GM19372 (cell line): ENCODE measurements around the gene TIE1.
A peak's percentile ranks its signal among the peaks of the same experiment; 100 is the strongest.

Experiments used
- ATAC-seq: cut with Tn5 transposase; IDR thresholded peaks from one replicate; pipeline ENCODE4 v1.9.1; 2021; ENCODE audit warnings: mild to moderate bottlenecking, low read depth, moderate library complexity; ENCODE audit not compliant: unreplicated experiment

The TIE1 gene

DNA sequence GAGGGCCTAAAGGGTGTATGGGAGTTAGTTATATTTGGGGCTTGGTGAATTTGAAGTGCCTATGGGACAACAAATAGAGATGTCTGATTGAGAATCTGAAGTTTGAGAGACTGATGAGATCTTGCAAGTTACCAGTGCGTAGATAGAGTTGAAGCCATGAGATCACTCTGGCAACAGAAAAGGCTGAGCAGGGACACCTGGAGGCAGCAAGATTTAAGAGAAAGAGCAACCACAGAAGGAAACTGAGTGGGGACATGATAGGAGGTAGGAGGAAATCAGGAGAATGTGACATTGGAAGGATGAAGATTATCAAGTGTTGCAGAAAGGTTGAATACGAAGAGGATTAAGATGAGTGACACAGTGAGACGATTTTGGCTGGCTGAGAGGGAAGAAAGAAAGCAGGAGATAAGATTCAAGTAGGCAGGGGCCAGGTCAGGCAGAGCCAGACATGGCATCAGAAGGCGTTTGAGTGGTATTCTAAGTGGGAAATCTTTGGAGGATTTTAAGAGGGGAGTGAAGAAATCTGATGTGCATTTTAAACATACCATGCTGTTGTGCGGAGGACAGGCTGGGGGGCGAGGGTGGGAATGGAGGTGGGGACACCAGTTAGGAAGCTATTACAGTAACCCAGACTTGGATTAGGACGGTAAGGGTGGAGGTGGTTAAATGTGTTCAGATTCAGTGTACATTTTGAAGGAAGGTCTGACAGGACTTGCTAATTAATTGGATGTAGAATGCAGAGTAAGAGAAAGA is 33.8 kb downstream of the TIE1 start:
- ATAC-seq, result no peak

DNA sequence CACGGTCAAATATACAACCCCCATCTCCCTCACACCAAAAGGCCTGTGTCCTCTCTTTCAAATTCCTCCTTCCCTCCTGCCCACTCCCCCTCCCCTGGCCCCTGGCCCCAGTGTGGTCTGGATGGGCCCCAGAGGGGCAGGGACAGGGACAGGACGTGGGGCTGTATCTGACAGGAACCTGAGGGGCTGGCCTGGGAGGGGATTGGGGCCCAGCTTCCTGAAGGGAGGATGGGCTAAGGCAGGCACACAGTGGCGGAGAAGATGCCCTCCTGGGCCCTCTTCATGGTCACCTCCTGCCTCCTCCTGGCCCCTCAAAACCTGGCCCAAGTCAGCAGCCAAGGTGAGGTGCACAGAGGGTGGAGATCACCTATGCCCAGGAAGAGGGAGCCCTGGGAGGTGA is 36.8 kb downstream of the TIE1 start, which contains the start of gene MPL:
TSS of gene MPL (plus strand) at position 231 of the 400 bp plus-strand sequence. CDS start at position 262, 31 bp downstream.
- ATAC-seq, result no peak

DNA sequence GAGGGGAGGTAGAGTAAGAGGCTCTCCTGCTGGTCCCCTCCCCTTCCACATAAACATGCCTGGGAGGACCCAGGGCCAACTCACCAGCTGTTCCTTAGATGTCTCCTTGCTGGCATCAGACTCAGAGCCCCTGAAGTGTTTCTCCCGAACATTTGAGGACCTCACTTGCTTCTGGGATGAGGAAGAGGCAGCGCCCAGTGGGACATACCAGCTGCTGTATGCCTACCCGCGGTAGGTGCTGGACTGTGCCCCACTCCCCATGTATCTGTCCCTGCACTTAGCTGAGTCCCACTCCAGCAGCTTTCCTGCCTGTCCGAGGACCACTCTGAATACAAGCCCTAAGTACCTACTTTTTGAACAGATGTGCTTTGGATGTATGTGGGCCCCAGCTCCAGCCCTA is 37.2 kb downstream of the TIE1 start:
- no peak for ATAC-seq

DNA sequence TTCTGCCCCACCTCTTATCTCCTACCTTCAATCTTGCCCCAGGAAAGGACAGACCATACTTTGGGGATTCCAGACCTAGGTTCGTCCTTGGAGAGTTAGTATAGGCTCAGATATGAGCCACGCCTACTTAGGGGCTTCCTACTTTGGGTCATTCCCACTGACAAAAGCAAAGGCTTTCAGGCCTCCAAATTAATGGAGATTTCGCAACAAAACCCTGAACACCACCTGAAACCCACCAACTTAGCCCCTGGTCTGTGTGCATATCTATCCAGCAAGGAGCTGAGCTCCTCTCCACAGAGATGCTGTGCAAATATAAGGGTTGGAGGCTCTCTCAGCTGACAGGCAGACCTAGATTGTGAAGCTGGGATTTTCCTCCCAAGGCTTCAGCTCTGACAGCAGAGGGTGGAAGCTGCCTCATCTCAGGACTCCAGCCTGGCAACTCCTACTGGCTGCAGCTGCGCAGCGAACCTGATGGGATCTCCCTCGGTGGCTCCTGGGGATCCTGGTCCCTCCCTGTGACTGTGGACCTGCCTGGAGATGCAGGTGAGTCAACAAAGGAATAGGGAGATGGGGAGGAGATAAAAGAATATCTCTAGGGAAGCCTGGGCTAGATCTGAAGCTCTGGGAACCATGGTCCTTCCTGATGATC is 38.9 kb downstream of the TIE1 start:
- no peak for ATAC-seq

DNA sequence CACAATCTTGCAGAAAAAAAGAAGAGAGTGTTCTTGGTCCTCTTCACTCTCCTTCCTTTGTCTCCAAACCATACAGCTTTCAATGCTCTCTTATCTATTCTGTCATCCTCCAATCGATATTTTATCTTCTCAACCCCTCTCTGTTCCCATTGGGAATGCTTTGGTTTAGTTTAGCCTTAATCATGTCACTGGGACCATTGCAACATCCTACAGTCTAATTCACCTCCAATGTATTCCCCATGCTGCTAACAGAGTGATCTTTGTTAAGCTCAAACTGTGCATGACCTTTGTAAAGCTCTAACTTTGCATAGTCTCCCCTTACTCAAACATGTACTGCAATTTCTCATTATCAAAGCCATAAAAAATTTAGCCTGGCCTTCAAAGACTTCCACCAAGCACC is 39.8 kb downstream of the TIE1 start:
- no peak for ATAC-seq

DNA sequence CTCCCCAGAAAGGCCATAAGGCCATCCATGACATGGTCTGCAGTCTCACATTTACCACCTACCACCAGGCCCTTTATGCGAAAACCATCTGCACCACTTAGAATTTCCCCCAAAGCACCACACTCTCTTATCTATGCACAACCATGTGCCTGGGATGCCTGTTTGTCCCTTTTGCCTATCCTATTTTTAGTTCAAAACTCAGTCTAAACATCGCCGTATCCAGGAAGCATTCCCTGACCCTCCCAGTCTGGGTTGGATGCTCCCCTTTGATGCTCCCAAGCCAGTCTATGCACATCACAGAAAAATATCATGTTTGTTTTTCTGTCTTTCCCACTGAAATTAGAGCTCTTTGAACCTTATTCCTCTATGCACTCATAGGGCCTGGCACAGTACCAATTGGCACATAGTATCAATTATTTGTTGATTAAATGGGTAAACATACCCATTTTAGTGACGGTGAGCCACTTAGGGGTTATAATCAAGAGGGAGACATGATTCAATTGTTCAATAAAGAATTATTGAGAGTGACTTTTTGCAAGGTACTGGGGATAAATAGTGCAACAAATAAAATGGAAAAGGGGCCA is 43.6 kb downstream of the TIE1 start:
- no peak for ATAC-seq

DNA sequence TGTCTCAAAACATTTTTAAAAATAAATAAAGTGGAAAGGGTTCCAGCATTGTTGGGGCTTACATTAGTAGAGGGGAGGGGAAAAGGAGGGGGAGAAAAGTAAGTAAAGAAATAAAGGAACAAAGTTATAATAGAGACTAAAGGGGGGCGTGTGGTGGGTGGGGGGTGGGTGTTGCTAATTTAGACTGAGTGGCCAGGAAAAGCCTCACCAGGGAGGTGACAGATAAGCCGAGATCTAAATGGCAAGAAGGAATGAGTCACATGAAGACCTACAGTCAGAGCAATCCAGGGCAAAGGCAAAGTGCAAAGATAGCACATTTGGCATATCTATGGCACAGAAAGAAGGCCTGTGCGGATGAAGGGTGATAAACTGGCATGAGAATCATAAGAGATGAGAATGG is 44.3 kb downstream of the TIE1 start:
- no peak for ATAC-seq

DNA sequence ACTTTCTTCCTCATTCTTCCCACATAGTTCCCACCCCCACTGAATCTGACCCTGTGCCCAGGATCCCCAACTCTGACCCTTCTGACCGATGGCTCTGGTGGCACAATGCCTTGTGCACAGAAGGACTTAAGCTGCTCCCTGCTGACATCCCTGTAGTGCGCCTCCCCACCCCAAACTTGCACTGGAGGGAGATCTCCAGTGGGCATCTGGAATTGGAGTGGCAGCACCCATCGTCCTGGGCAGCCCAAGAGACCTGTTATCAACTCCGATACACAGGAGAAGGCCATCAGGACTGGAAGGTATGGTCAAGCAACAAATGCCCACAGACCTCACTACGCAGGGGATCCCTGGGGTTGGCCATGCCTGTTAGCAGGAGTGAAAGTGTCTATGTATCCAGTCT is 45.9 kb downstream of the TIE1 start:
- no peak for ATAC-seq

DNA sequence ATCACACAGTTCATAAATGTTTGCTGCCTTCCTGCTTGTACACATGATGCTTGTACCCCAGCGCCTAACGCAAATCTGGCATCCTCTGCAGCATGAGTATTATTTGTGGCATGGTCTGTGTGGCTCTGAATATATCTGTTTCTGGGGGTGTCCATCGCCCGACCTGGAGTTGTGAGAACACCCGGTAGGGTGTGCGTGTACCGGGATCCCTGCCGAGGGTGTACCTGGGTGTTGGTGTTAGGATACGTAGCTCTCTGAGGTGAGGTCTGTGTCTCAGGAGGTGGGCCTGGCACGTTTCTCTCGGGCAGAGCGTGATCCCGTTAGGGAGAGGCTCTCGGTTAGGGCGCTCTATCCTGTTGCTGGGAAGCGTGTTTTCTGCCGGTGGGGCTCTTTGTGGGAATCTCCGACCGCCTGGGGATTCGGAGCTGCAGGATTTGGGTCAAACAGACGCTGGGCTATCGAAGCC is 47.6 kb downstream of the TIE1 start:
- no peak for ATAC-seq

DNA sequence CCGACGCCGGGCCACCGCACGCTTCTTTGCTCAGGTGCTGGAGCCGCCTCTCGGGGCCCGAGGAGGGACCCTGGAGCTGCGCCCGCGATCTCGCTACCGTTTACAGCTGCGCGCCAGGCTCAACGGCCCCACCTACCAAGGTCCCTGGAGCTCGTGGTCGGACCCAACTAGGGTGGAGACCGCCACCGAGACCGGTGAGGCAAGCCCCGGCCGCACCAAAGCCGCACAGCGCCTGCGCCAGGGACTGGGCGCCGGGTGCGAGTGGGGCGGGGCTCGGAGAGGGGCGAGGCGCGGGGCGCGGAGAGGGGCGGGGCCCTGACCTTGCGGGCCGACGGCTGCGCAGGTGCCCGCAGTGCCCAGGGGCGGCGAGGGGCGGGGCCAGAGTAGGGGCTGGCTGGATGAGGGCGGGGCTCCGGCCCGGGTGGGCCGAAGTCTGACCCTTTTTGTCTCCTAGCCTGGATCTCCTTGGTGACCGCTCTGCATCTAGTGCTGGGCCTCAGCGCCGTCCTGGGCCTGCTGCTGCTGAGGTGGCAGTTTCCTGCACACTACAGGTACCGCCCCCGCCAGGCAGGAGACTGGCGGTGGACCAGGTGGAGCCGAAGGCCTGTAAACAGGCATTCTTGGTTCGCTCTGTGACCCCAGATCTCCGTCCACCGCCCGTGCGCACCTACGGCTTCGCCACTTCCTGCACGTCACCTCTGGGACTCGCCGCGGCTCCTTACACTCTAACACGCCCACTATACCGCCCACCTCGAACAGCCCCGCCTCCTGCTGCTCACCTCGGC is 48.2 kb downstream of the TIE1 start:
- ATAC-seq, result peak; percentile 86

DNA sequence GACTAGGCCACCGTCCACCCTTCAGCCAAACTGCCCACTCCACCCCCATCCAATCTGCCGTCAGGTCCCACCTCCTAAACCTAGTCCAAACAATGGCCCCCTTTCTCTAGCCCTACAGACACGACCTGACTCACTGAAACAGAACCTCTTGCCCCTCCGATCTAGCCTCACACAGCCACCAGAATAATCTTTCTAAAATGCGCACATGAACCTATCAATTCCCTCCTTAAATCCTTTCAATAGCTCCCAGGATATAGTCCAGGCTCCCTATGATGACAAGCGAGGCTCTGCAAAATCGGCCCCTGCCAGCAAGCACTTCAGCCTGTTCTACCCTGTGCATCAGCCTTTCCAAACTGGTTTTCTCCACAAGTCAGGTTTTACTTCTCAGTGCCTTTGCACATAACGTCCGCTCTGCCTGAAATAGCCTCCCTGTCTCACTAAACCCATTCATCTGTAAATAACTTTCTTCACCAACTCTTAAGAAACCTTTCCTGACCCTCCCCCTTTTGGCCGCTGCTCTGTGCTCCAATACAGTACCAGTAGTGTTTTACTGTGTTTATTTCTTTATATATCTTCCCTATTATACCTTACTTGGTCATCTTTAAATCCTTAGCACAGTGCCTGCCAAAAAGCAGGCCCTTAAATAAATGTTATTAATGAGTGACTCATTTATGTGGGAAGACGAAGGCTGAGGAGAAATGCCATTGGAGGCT is 49.0 kb downstream of the TIE1 start:
- ATAC-seq, result no peak

DNA sequence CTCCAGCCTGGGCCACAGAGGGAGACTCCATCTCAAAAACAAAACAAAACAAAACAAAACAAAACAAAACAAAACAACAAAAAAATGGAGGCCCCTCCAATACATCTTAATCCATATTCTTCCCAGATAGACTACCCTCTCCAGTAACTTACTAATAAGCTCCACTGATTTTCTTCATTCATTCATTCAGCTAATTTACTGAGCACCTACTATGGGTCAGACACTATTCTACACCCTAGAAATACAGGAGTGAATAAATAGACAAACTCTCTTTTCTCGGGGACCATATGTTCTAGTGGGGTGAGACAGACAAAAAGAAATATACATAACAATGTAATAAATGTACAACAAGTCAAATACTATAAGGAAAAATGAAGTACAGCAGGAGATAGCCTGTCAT is 50.2 kb downstream of the TIE1 start:
- ATAC-seq, result no peak

DNA sequence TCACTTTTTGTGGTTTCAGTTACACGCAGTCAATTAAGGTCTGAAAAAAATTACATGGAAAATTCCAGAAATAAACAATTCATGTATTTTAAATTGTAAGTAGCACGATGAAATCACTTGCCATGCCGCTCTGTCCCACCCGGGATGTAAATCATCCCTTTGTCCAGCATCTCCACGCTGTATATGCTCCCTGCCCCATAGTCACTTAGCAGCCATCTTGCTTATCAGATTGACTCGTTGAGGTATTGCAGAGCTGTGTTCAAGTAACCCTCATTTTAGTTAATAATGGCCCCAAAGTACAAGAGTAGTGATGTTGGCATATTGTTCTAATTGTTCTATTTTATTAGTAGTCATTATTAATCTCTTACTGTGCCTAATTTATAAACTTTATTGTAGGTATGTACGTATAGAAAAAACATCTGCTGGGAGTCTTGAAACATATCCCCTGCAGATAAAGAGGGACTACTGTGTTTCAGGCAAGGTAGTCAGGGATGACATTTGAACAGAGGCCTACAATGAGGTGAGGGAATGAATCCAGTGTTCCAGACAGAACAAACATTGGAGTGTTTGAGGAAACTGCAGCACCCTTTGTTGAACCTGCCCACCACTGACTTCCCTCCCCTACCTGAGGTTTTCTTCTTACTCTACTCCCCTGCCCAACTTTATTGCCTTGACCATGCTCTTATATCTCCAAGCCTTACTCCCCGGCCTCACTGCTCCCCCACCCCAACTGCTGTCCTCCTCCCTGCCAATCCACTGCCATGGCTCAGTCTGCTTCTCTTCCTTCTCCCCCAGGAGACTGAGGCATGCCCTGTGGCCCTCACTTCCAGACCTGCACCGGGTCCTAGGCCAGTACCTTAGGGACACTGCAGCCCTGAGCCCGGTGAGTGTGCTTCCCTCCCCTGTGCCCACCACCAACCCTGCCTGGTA is 50.9 kb downstream of the TIE1 start:
- ATAC-seq, result no peak

DNA sequence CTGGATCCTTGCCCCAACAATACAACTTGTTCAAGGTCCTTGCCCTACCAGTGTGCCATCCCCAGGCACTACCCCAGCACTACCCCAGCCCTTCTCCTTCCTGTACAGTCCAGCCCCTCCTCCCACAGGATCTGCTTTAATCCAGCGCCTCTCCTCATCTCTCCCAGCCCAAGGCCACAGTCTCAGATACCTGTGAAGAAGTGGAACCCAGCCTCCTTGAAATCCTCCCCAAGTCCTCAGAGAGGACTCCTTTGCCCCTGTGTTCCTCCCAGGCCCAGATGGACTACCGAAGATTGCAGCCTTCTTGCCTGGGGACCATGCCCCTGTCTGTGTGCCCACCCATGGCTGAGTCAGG is 51.5 kb downstream of the TIE1 start:
- no peak for ATAC-seq

DNA sequence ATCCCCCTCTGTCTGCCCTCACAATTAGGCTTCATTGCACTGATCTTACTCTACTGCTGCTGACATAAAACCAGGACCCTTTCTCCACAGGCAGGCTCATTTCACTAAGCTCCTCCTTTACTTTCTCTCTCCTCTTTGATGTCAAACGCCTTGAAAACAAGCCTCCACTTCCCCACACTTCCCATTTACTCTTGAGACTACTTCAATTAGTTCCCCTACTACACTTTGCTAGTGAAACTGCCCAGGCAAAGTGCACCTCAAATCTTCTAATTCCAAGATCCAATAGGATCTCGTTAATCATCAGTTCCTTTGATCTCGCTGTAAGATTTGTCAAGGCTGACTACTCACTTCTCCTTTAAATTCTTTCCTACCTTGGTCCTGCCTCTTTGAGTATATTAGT is 52.1 kb downstream of the TIE1 start:
- no peak for ATAC-seq

DNA sequence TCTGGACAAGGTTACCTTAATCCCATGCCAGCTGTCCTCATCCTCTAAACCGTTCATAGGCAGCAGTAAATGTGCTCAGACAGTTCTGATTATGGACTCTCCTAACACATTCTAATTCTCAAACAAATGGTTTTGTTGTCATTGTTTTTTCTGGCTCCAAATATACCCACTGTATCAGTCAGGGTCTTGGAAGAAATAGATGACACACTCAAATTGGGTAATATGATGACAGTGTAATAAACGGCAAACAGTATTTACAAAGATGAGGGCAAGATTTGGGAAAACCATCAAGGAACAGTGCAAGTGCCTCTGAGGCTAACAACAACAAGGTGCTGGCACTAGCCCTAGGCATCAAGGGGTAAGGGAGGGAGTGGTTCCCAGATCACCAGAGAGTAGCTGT is 53.7 kb downstream of the TIE1 start:
- ATAC-seq, result no peak

DNA sequence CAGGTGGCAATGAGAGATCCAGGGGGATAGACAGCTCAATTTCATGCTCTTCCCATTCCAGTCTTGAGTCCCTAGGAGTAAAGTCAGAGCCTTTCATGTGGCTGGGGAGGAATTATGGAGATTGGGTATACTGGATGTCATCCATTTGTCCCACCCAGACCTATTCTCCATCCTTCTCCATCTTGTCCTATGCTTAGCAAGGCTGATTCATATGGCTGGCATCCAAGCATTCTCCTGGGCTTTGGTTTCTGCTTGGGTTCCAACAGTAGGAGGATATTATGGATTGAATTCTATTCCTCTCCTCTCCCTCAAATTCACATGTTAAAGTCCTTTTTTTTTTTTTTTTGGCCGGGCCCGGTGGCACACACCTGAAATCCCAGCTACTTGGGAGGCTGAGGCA is 54.2 kb downstream of the TIE1 start:
- no peak for ATAC-seq

DNA sequence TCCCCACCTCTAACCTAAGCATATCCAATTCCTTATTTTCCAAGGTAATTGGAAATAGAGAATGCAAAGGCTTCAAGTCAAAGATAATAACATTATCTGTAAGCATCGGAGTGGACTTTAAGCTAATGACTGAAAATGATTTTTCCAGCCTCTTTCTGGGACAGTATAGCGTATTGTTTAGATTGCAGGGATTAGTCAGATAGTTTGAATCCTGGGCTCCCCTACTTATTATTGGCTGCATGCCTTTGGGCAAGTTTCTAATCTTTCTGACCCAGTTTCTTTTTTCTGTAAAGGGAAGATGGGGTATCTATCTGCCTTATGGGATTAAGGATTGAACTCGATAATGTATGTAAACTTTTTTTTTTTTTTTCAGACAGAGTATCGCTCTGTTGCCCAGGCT is 56.5 kb downstream of the TIE1 start:
- ATAC-seq, result no peak

DNA sequence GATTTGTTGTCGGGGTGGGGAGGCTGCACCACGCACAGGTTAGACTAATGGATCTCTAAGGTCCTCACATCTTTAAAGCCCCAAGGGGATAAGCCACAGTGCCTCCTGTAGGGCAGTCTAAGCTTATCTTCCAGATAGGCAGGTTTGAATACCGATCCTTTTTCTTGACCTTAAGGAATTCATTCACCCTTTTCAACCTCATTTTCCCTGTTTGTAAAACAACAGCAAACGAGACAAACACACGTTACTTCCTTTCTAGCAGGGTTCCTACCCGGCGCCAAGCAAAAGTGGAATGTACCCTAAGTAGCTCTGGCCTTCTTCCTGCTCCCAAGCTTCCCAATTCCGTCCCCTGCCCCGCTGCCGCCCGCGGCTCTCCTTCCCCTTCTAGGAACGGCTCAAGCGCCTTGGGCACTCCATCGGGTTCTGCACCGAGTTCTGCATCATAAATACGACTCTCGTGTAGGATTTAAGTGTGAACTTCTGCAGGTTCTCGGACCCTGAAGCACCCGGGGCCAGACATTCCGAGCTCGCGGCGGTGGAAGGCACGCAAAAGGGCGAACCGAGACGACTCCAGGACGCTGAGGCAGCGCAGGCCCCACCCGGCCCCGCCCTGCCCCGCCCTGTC is 57.5 kb downstream of the TIE1 start:
- peak; percentile 15 for ATAC-seq
